ENCODE data around the gene CDX1. TPM values are rescaled to one million over a fixed set of nuclear protein-coding genes. Genes with fewer than 3 reads are reported as not detected.
"Not testable (repeated sequence)": the region's sequence is repeated elsewhere in the genome, so short reads cannot be mapped to it uniquely, and the experiment has no call there.

Gene CDX1
- total RNA-seq, 1 donor from 2014 or later, result not detected

DNA sequence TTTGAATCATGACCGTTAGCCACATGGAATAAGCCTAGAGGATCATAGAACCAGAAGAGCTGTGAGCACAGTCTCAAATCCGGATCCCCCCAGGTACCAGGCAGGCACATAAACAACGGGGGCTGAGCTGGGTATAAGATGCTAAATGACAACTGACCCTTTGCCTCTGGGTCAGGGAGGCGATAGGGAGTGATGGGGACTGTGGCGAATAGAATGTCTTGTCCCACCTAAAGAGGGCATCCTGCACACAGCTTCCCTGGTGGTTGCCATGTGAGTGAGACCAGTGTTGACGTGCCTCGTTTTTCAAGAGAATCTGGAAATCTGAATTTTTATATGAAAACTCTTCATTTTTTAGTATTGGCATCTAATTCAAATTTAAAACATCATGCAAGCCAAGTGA, 56.9 kb downstream of the CDX1 start:
- intact Hi-C loops (cut with micrococcal nuclease), result no loop called here

DNA sequence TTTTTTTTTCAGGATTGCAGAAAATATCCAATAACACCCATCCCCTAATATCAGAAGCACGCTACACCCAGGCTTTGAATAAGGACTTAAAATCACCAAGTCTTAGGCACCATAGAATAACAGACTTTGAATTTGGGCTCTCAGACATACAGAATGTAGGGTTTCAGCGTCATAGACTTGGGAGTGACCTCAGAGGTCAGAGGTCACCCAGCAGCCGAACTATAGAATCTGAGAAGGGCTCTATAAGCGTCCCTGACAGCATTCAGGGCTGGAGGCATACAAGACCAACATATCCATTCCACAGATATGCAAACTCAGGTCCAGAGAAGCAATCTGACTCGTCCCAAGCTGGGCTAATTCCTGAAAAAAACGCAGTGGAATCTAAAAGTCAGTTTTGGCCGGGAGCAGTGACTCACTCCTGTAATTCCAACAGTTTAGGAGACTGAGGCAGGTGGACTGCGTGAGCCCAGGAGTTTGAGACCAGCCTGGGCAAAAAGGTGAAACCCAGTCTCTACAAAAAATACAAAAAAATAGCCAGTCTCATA, 58.0 kb downstream of the CDX1 start:
- intact Hi-C loops (cut with micrococcal nuclease), result no loop called here

DNA sequence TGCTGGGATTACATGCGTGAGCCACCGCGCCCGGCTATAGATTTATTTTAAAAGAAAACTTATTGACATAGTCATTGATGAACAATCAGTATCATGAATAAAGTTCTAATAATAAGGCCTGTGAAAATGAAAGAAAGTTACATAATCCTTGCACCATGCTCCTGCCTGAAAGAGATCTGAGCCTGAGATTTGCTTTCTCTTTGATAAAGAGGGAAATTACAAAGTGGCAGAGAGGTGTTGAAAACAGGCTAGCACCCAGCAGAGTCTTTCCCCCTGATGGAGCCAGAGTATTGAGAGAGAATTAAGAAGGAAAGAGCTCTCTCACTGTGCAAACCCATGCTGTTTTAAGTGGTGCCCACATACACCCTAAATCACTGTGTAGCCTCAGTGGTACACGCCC, 60.5 kb downstream of the CDX1 start:
- intact Hi-C loops (cut with micrococcal nuclease), result no loop called here

DNA sequence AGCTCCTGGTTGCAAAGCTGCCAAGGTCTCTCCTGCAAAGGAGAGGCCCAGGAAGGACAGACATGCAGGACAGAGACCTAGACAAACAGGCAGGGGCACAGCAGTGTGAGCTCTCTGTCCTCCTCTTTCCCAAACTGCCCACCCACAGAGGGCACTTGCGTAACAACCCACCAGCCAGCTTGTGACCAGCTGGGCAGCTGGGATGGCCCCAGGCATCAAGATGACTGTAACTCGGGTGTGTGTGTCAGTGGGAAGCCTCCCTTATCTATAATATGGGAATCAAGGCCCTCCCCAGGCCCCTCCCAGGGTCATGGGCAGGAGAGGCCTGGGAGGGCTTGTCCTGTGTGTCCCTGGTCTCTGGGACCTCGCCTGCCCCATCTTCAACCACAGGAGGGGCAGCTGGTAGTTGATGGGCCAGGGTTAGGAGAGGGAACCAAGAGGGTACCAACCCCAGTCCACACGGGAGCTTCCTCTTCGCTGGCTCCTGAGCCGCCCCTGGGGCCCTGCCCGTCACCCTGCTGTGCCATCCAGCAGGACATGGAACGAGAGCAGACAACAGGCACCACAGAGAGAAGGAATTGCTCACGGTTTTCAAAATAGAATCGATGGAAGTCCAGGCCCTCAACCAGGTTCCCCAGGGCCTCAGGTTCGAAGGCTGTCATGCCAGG, 61.2 kb downstream of the CDX1 start:
- intact Hi-C loops (cut with micrococcal nuclease), result no loop called here

DNA sequence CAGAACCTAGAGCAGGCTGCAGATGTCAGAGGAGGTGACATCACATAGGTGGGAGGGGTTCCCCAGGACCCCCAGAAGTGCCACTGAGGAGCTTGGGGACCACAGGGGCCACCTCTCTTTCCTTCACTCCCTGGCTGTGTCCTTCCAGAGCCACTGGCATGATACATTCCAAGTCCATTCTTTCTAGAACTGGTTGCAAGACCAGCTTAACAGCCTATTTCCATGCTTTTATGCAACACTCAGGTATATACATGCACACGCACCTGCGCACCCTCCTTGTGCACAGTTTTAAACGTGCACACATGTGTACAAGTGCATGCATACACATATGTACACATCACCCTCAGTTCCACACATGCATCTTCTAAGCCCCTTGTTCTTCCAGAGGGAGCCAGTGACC, 63.0 kb downstream of the CDX1 start:
- intact Hi-C loops (cut with micrococcal nuclease), result no loop called here

DNA sequence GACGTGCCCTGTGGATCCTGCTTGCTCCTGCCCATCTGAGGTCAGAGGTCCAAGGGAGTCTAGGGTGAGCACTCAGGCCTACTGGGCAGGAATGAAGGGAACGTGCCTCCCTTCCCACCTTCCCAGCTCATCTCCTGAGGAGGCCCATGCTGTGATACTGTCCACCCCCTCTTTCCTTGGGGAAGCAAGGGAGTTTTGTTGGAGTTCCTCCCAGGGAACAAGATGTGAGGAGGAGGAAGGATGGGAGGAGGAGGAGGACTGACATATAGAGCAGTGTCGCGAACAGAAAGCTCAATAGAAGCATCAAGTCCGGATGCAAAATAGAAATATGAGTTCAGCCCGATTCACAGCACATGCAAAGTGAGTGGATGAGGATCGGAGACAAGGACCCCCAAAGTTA, 64.3 kb downstream of the CDX1 start:
- intact Hi-C loops (cut with micrococcal nuclease), result no loop called here

DNA sequence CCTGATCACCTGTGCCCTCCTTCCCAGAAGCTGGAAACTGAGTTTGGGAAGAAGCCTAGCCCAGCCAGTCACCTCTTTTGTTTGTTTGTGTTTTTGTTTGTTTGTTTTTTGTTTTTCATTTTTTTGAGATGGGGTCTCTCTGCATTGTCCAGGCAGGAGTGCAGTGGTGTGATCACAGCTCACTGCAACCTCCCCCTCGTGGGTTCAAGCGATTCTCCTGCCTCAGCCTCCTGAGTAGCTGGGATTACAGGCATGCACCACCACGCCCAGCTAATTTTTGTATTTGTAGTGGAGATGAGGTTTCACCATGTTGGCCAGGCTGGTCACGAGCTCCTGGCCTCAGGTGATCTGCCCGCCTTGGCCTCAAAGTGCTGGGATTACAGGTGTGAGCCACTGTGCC, 67.1 kb downstream of the CDX1 start:
- intact Hi-C loops (cut with micrococcal nuclease), result not testable (repeated sequence)

Other genes starting within 250 kb of the CDX1 start
- gene PDE6A, start 222.0 kb upstream of the CDX1 start, total RNA-seq, result not detected in 2 replicates
- gene SLC26A2, start 206.0 kb upstream of the CDX1 start, total RNA-seq, result 8.6 and 8.7 TPM in 2 replicates
- 1.2 and 1.7 TPM in 2 replicates for gene TIGD6, start 166.1 kb upstream of the CDX1 start, total RNA-seq
- gene HMGXB3, start 166.0 kb upstream of the CDX1 start, total RNA-seq, result 33.6 and 36.6 TPM in 2 replicates
- gene CSF1R, start 80.2 kb upstream of the CDX1 start, total RNA-seq, result 0.14 TPM in 1 of 2 replicates, not detected in the other
- 1.8 and 4.1 TPM in 2 replicates for gene PDGFRB, start 10.9 kb upstream of the CDX1 start, total RNA-seq
- gene SLC6A7, start 23.3 kb downstream of the CDX1 start, total RNA-seq, result not detected in 2 replicates
- gene CAMK2A, start 123.0 kb downstream of the CDX1 start, total RNA-seq, result not detected in 2 replicates
- gene ARSI, start 136.1 kb downstream of the CDX1 start, total RNA-seq, result not detected in 2 replicates
- gene TCOF1, start 190.9 kb downstream of the CDX1 start, total RNA-seq, result 72.0 and 74.3 TPM in 2 replicates
- 624 and 634 TPM in 2 replicates for gene CD74, start 246.1 kb downstream of the CDX1 start, total RNA-seq